ENCODE measurements around the gene CNTNAP5.

The CNTNAP5 gene

DNA sequence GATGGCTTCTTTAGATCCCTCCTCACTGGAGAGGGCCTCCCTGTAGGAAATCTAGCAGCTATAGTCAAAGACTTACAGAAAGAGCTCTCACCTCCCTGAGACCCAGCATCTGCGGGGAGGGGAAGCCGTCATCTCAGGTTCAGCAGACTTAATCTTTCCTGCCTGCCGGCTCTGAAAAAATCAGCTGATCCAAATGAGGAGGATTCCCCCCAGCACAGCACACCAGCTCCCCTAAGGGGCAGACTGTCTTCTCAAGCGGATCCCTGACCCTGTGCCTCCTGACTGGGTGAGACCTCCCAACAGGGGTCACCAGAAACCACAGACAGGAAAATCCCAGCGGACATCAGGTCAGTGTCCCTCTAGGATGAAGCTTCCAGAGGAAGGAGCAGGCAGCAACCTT, 601.9 kb downstream of the CNTNAP5 start:
- DNase-seq (ENCODE audit: low spot score) = no peak

DNA sequence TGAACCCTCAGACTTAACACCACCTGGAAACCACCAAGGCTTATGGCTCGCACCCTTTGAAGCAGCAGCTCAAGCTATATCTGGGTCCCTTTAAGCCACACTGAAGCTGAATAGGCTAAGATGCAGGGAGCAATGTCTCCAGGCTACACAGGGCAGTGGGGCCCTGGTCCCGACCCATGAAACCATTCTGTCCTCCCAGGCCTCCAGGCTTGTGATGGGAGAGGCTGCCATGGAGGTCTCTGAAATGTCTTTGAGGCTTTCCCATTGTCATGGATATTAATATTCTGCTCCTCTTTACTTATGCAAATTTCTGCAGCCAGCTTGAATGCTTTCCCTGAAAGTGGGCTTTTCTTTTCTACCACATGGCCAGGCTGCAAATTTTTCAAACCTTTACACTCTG, 608.7 kb downstream of the CNTNAP5 start:
- no peak for DNase-seq (ENCODE audit: low spot score)

DNA sequence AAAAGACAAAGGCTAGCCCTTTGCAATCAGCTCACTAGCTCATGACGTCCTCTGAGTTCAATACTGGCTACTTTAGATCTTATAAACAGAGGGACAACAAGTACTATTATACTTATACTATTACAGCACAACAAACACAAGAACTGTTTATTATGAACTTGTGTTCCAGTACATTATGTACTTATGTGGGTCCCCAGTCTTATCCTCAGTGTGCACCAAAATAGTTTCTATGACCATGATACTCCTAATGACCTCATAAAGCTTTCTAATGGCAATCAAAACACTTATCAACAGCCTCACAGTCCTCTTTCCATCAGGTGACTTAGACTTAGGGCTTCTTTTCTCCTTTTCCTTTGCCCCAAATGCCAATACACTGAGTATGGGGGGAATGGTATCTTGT, 614.4 kb downstream of the CNTNAP5 start:
- no peak for DNase-seq (ENCODE audit: low spot score)

DNA sequence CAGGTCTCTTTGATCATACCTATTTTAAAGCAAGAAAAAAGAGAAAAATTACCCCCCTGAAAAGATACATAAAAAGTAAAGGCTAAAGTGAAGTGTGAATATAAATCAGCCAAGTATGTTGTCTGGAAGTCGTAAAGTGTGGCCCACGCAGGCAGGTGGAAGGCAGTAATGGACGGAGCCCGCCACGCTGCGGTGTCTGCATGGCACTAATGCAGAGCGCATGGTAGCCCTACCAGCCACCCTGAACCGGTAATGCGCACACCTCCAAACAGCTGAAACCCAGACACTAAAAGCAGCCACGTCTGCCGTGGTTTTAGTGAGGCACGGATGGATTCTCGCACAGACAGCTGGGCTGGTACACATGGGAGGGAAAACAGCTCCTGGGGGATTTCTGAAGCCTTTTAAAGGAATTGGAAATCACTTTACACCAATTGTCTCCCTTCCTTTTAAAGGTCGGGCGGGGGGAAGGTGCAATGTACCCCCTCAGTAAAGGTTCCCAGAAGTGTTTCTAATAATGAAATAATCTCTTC, 615.2 kb downstream of the CNTNAP5 start:
- DNase-seq (ENCODE audit: low spot score) = no peak

DNA sequence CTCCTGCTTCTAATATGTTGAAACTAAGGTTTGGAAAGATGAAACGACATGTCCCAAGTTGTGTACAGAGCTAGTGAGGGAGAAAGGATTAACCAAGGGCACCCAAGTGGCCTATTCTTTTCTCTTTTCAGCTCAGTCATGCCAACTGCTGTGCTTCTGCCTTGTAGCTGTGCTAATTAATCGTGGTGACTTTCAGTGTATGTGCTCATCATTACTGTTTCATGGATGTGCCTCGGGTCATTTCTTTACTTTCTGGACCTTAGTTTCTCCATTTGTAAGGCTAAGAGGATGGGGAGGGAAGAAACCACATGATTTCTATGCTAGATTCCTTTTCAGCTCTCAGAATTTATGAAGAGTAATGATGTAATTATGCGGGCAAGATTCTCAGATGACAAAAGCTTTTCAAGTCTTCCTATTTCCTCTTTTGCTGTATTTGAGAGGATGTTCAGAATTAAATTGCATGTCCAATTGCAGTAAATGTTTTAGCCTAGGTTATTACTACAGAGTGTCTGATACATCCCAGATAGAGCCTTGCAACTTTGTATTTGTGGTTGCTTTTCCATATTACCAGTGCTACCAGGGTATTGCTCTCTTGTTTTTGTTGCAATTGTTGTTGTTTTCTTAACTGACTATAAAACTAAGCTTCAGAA, 621.2 kb downstream of the CNTNAP5 start:
- no peak for DNase-seq (ENCODE audit: low spot score)

DNA sequence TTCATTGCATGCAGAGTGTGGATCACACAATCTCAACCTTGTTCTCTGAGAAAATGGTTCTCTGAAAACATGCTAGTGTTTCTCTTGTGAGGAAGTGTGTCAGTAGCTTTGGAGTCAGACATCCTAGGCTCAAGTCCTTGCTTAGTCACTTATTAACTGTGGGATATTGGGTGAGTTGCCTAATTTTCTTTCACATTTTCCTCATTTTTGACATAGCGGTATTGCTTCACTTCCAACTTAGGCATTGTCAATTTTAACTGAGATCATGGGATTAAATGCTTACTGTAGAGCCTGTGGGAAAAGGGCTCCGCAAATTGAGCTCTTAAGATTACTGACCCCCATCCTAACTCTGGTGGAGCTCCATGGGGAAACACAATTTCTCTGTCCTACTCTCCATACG, 622.2 kb downstream of the CNTNAP5 start:
- DNase-seq (ENCODE audit: low spot score) = no peak

DNA sequence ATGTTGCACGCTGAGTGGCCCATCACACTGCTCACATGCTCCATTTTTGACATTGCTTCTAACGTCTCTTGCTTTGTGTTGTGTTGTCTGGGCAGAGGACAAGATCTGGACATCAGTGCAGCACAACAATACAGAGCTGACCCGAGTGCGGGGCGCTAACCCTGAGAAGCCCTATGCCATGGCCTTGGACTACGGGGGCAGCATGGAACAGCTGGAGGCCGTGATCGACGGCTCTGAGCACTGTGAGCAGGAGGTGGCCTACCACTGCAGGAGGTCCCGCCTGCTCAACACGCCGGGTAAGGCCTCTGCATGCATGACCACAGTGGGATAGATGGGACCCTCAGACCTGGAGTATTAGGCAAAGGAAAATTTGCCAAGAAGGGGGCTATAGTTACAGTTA, 622.6 kb downstream of the CNTNAP5 start:
- no peak for DNase-seq (ENCODE audit: low spot score)

DNA sequence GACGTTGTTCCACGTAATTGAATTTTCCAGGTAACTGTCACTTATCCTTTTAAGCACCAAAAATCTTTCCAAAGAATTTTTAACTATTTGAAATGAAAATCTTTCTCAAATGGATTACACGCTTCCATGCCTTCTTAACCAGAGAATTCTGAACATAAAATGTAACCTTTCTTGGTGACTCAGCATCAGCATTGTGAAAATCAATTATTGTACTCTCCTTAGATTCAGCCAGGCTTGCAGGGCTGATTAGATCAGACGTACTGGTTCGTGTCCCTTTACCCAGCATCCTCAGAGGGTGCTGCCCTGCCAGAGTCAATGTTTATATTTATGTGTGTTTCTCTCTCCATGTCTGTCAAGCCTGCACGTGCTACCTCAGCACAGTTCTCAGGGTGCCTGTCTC, 623.9 kb downstream of the CNTNAP5 start:
- no peak for DNase-seq (ENCODE audit: low spot score)

DNA sequence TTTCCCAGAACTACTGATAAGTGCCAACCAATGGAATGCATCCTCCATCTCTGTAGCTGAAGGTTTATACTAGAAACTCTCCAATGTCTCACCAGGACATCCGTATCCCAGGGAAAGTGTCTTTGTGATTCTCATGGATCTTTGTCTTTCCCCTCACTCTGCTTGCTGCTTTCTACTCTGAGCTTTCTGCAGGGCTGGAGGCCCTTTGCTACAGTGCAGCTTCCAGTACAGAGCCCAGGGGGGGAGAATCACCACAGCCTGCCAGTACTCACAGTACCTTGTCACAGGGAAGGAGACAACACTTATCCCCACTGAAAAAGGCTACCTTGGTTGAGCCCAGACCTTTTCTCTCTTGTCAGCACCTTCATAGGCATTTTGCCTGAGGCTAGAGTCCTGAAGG, 627.0 kb downstream of the CNTNAP5 start:
- DNase-seq (ENCODE audit: low spot score) = no peak

DNA sequence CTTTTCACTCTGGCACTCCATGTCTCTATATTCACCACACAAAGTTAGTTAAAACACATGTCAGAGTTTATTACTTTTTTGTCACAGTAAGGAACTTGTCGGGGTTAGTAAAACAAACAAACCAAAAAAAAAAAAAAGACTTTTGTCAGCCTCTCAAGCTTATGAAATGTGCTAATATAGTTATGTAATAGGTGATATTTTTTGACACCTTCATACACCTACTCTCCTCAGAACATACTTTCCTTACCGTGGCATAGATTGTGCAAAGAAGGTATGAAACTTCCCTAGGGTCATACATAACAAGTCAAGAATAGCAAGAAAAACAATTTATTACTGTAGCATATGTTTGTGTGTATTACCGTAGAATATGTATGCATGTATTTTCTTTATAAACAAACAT, 633.3 kb downstream of the CNTNAP5 start:
- no peak for DNase-seq (ENCODE audit: low spot score)

DNA sequence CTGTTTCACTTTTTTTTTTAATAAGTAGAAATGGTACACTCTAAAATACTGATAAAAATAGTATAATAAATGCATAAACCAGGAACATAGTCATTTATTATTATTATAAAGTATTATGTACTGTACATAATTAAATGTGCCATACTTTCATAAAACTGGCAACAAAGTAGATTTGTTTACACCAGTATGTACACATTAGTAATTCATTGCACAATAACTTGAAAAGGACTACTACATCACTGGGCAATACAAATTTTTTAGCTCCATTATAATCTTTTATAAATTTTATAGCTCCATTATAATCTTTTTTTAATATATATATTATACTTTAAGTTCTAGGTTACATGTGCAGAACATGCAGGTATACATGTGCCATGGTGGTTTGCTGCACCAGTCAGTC, 636.5 kb downstream of the CNTNAP5 start:
- DNase-seq (ENCODE audit: low spot score) = no peak

DNA sequence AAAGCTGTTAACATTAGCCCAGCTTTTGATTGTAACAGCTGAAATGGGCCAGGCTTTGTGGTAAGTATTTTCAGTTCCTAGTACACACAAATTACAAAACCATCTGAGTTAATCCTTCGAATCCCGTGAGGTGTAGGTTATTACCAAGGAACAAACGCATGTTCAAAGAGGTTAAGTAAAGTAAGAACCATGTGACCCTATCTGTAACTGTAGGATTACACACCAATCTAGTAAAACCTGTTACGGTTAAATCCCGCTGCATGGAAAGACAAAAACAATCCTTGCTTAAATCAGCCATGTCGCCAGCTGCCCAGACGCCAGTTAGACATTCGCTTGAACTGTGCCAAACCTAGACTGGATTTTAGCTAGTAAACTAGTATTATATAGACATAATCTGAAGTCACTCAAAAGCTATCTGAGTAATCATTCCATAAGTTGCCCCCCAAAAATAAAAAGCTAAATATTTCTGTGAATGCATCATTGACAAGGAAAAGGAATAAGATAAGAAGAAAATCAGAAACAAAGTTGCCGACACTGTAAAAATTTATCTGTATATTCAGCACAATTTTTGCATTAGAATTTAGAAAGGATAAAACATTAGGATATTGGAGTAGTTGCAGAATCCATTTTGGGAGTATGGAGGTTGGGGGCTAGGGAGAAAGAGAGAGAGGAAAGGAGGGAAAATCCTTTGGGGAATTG, 638.0 kb downstream of the CNTNAP5 start:
- DNase-seq (ENCODE audit: low spot score) = no peak

DNA sequence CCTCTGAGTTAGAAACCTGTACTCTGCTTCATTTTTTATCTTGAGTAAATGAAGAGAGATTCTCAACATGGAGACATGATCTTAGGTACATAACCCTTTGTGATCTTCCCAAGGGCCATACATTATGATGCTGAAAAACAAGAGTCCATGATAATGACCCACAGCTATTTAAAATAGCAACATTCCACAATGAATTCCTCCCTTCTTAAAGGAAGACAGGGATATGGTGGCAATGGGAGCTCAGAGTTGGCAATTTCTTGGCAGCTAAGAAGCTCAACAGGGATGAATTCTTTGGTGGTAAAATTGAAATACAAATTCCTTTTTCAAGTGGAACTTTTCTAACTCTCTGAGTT, 638.5 kb downstream of the CNTNAP5 start:
- DNase-seq (ENCODE audit: low spot score) = no peak

DNA sequence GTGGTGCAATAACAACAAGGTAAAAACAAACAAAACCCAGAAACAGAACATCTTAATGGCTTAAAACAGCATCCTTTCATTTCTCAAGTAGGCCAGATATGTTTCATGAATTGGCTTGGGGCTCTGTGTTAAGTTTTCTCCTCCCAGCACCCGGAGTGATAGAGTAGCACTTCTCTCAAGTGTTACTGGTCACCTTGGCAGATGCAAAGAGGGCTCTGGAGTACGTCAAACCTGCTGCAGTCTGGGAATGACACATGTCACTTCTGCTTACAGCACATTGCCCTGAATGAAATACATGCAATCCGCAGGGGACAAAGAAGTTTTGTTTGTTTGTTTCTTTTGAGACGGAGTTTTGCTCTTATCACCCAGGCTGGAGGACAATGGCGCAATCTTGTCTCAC, 639.3 kb downstream of the CNTNAP5 start:
- no peak for DNase-seq (ENCODE audit: low spot score)

DNA sequence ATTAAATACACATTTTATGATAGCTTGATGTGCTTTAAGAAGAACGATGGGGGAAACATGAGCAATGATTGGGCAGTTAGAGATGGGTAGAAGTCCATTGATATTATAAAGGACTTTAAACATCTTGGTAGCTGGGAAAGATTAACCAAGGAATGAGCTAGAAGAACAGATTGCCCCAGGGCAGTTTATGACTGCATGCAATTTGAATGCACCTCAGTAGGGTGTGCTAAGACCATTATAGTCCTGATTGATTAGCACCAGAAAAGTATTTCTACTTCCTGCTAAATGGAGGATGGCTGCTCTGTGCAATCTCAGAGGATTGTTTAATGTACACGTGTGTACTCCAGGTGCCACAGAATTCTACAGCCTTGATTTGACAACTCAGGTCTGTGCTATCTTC, 641.9 kb downstream of the CNTNAP5 start:
- no peak for DNase-seq (ENCODE audit: low spot score)

DNA sequence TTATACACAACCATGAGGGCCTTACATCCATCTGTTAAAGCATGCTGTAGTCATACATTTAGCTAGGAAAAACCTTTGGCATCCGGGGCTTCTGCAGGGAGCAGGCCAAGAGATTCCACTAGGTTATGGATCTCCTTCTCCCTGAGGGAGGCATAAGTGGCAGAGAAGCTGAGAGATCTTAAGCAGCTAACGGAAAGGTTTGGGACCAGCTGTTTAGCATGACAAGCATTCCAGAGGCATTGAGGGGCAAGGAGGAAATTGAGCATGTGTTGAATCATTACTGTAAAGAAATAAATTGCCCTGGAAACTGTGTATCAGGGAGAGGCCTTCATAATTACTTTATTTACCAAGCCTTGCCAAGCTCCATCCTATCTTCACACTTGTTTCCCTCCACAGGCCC, 643.1 kb downstream of the CNTNAP5 start:
- no peak for DNase-seq (ENCODE audit: low spot score)

DNA sequence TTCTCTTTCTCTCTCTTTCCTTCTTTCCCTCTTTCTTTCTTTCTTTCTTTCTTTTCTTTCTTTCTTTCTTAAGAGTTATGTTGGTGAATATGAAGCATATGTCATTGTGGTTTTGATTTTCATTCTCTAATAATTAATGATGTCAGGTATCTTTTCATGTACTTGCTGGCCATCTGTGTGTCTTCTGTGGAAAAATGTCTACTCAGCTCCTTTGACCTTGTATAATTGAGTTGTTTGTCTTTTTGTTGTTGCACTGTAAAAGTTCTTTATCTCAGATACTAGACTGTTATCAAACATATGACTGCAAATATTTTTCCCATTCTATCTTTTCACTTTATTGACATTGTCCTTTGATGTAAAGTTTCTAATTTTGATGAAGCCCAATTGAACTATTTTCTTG, 645.1 kb downstream of the CNTNAP5 start:
- DNase-seq (ENCODE audit: low spot score) = no peak

DNA sequence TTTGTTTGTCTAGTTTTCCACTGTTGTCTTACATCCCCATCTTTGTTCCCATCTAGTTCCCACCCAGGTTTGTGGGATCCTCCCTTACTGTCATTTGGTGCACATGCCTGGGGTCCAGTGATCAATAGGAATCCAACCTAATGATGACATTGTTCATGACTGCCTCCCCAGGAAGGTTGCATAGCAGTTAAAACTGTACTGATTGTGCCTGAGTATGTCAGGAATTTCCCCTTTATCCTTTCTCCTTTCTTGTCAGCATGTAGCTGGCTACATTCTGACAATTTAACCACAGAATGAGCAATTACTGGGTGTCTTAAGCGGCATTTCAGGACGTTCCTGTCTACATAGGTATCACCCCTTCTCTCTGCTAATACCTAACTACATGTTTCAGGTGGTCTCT, 653.0 kb downstream of the CNTNAP5 start:
- no peak for DNase-seq (ENCODE audit: low spot score)

DNA sequence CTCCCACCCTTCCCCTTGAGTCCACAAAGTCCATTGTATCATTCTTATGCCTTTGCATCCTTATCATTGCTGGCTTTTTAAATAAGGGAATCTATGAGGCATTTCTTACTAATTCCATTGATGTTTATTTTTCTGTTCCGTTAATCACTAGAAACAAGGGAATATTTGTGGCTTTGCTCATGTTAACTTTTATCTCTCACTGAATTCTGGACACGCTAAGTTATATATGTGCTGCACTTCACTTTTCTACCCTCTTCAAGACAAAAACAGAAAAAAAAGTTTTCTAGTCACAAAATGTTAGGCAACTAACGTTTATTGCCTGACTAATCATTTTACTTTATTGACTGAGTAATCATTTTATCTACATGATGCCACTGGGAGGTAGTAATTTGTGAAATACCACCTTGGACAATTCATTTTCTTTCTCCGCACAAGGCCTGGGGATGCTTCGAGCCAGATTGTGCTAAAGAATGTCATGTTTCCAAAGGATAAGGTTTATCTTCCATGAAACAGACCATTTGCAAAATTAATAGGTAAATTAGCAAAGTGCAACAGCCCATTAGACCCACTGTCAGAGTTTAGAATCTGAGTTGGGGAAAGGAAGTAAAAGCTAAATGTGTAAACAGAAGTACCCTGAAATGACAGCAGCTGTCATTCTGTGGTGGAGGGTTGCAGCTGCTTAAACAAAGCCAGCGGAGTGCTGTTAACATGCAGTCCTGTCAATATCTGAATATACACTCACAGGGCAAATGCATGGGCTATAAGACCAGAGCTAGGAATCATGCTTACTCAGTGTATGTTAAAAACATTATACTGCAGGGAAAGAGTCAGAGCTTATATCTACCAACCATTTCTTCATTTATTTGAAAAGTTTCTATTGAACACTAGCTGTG, 658.7 kb downstream of the CNTNAP5 start:
- DNase-seq (ENCODE audit: low spot score) = no peak

DNA sequence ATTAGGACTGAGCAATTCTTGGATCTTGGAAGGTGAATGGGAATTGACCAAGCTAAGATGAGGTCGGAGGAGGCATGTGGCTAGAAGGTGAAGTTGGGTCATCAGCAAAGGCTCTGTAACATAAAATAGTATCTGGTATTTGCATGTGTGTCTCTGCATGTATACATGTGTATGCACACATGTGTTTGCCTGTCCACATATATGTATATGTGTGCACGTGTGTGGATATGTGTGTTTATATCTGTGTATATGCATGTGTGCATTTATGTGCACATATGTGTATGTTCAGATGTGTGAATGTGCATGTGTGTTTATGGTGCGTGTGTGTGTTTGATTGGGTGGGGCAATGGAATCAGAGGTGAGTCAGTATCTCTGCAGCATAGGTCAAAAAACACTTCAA, 664.3 kb downstream of the CNTNAP5 start:
- DNase-seq (ENCODE audit: low spot score) = no peak

DNA sequence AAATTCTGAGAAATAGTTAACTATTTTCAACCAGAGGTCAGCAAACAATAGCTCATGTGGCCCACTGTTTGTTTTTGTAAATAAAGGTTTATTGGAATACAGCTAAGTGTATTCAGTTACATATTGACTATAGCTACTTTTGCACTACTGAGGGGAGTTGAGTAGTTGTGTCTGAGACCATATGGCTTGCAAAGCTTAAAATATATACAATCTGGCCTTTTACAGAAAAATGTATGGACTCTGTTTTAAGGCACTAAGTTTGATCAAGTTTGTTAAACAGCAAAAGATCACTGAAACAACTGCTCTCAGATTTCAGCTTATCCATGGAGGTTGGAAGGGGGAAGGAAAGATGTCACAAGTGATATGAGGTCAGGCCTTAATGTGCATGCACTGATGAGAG, 667.1 kb downstream of the CNTNAP5 start:
- no peak for DNase-seq (ENCODE audit: low spot score)

DNA sequence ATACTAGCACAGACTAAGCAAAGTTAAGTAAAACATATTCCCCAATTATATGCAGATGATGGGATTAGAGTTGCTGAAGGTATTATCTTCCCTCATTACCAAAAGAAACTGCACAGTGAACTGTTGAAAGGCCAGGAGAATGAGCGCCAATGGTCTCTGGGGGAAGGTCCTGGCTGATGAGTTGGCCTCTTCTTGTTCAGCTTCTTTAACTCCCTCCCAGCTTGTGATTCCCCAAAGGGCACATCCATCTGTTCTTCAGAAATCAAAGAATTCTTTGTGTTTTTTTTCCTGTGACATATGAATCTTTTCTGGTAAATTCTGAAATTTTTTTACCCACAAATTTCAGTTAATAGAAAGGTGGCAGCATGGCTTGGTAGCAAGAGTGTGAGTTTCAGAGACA, 667.6 kb downstream of the CNTNAP5 start:
- no peak for DNase-seq (ENCODE audit: low spot score)

DNA sequence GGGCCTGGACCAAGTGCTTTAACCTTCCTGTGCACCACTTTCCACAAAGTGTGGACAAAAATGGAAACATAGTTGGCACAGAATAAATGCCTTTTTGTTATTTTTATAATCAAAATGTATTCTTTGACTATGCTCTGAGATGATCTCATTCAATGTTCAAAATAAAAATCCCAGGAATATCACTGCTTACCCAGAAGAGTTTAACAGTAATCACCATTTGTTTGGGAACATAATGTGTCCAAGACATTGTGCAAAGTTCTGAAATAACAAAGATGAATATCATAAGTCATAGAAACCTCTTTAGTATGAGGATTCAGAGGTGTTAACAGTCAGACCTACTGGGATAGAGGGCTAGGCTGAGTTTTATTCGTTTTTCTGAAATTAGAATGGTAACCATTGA, 668.1 kb downstream of the CNTNAP5 start:
- no peak for DNase-seq (ENCODE audit: low spot score)

All from activated CD4-positive, alpha-beta T cell treated with anti-CD3 and anti-CD28 coated beads, Interleukin-2, Interleukin-4, amounts not matched to agents 100 ng/mL and 50 ng/mL, durations not matched to agents 16 hours and 8 hours (primary cell).